GM21526 (cell line): ENCODE measurements around the gene GOT1.

Experiments used
- ATAC-seq: cut with Tn5 transposase; IDR thresholded peaks from one replicate; pipeline ENCODE4 v1.9.1; 2021; ENCODE audit warnings: moderate library complexity; ENCODE audit not compliant: unreplicated experiment, low FRiP score

GOT1 gene

DNA sequence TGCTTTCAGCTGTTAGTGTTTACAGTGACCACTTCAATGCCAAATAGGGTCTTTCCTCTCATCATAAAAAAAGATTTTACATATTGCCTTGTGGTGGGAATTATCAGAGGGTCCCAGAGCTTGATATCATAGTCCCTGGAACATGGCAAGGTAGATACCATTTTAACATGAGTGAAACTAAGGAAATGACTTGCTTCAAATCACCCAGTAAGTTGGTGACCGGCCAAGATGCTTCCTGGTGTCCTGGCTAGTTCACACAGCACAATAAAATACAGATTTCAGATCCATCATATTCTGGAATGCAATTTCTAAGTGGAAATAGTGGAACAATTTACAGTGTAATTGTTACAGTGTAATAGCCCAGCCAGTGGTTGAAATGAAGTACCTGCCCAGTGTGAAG lies 64.7 kb downstream of the GOT1 start:
- ATAC-seq: no peak

- ATAC-seq: no peak
Observed at GRCh38 chr10:99365311-99365710, 65.1 kb downstream of the GOT1 start.

DNA sequence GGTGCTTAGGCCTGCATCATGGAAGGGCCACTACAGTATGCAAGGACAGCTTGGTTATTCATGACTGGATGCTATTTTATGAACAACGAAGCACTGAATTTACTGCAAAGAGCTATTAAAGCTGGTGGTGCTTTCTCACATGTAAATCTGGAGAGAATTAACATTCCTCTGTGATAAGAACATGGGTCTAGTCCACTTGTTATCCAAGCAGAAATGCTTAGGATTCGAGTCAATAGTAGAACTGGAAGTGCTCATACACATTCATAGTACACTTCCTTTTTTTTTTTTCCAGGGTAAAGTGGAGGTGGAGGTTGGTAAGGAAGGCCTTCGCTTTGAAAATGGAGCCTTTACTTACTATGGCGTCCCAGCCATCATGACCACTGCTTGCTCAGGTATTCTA lies 66.3 kb downstream of the GOT1 start:
- no peak for ATAC-seq

- ATAC-seq: no peak
Observed at GRCh38 chr10:99360934-99361333, 69.5 kb downstream of the GOT1 start.

GRCh38 chr10:99358101-99358500 lies 72.3 kb downstream of the GOT1 start:
- ATAC-seq: no peak

DNA sequence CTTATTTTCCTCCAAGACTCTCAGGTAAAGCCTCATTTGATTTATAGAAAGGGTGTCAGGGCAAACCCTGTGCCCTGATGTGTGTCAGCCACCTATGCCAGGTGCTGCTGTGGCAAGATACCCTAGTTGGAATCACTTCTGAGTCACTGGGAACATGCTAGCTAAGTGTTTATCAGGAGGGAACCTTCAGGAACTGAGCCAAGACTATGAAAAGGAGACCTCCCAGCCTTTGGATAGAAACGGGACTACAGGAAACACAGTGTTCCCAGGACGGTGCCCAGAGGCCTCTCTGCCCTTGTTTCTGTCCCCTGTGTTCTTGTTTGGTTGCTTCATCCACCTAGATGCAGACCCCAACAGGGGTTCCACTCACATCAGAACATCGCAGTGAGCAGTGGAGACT lies 72.7 kb downstream of the GOT1 start:
- ATAC-seq: no peak

DNA sequence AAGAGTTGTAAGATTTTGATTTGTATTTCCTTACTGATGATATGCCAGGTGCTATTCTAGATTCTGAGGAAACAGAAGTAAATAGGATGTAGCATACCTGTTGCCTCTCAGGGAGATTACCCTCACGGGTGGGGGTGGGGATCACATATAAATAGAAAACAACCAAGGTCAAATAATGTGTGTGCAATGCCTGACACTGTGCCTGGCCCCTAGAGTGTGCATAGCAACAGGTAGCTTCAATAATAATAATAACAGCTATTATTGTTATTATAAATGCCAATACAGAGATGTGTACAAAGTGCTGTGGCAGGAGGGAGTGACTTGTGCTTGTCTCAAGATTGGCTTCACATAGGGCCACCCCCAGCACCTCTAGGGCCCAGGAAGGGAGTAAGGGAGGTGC lies 77.2 kb downstream of the GOT1 start:
- ATAC-seq: no peak

DNA sequence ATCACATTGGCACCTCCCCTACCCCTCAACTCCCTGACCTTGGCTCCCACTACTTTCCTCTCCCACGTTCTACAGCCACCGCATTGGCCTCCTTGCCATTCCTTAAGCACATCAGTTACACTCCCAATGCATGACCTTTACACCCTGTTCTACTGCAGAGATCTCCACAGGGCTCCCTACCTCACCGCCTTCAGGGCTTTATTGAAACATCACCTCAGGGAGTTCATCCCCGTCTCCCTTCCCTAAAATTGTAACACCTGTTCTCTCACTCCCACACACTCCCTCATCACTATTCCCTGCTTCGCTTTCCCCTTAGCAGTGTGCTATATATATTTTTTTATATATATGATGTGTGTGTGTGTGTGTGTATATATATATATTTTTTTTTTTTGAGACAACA lies 82.8 kb downstream of the GOT1 start:
- ATAC-seq: no peak
